Measurements from ENCODE around the gene DGKG.

DGKG gene

GRCh38 chr3:186180891-186181481 lies 181.0 kb downstream of the DGKG start:
- Histone ChIP-seq H3K27ac (replicated peaks) (no peak overlapping the region), H3K4me3 (replicated peaks; ENCODE audit: insufficient read depth, low read length) (no peak overlapping the region), H3K27me3 (ENCODE audit: insufficient read depth, poor library complexity, severe bottlenecking) (no peaks in the 10 kb centered on the region)
- DNase-seq (ENCODE audit: low read depth in 1 of 2, low spot score in 1 of 2): no peak
- no peak for TF ChIP-seq GABPA (IDR thresholded peaks at IDR 0.05; ENCODE audit: low read depth)

GRCh38 chr3:186180151-186180550 lies 181.9 kb downstream of the DGKG start:
- Histone ChIP-seq H3K27me3 (ENCODE audit: insufficient read depth, poor library complexity, severe bottlenecking) (no peaks in the 10 kb centered on the region), H3K27ac (replicated peaks) (no peak overlapping the region), H3K4me3 (replicated peaks; ENCODE audit: insufficient read depth, low read length) (no peak overlapping the region)
- TF ChIP-seq GABPA (IDR thresholded peaks at IDR 0.05; ENCODE audit: low read depth) (no peak), SPI1 (IDR thresholded peaks at IDR 0.05; ENCODE audit: borderline replicate concordance, low read depth) (no peak), REST (IDR thresholded peaks at IDR 0.05; ENCODE audit: insufficient replicate concordance, low read depth) (no peak), CTCF (IDR thresholded peaks at IDR 0.05; ENCODE audit: insufficient read depth, low read length) (no peak), POLR2AphosphoS5 (IDR thresholded peaks at IDR 0.05; ENCODE audit: low read depth) (no peak)
- DNase-seq (ENCODE audit: low read depth in 1 of 2, low spot score in 1 of 2): no peak

- no peak for DNase-seq (ENCODE audit: low read depth in 1 of 2, low spot score in 1 of 2)
- Histone ChIP-seq H3K27me3 (ENCODE audit: insufficient read depth, poor library complexity, severe bottlenecking) (no peaks in the 10 kb centered on the region), H3K4me3 (replicated peaks; ENCODE audit: insufficient read depth, low read length) (no peak overlapping the region), H3K27ac (replicated peaks) (no peak overlapping the region)
- TF ChIP-seq REST (IDR thresholded peaks at IDR 0.05; ENCODE audit: insufficient replicate concordance, low read depth) (no peak), POLR2AphosphoS5 (IDR thresholded peaks at IDR 0.05; ENCODE audit: low read depth) (no peak), GABPA (IDR thresholded peaks at IDR 0.05; ENCODE audit: low read depth) (no peak), SPI1 (IDR thresholded peaks at IDR 0.05; ENCODE audit: borderline replicate concordance, low read depth) (no peak), CTCF (IDR thresholded peaks at IDR 0.05; ENCODE audit: insufficient read depth, low read length) (no peak)
These were observed 183.6 kb downstream of the DGKG start for GRCh38 chr3:186178412-186178811.

GRCh38 chr3:186176373-186176990 lies 185.6 kb downstream of the DGKG start:
- Histone ChIP-seq H3K27me3 (ENCODE audit: insufficient read depth, poor library complexity, severe bottlenecking) (no peaks in the 10 kb centered on the region), H3K4me3 (replicated peaks; ENCODE audit: insufficient read depth, low read length) (no peak overlapping the region), H3K27ac (replicated peaks) (no peak overlapping the region)
- TF ChIP-seq REST (IDR thresholded peaks at IDR 0.05; ENCODE audit: insufficient replicate concordance, low read depth) (no peak), POLR2AphosphoS5 (IDR thresholded peaks at IDR 0.05; ENCODE audit: low read depth) (no peak), GABPA (IDR thresholded peaks at IDR 0.05; ENCODE audit: low read depth) (no peak), CTCF (IDR thresholded peaks at IDR 0.05; ENCODE audit: insufficient read depth, low read length) (no peak), SPI1 (IDR thresholded peaks at IDR 0.05; ENCODE audit: borderline replicate concordance, low read depth) (no peak)
- no peak for DNase-seq (ENCODE audit: low read depth in 1 of 2, low spot score in 1 of 2)

Data from HL-60 (cell line).